OCI-LY1 (cell line): ENCODE measurements around the gene SIGLEC6.

Experiments used
- H2AFZ ChIP-seq: fragments of 200-600 bp; sonication (generic), shearing (Covaris generic); 2 replicates; pipeline ENCODE4 v1.6.0; 2014; ENCODE audit warnings: antibody characterized with exemption, mild to moderate bottlenecking, low read length
- H3F3A ChIP-seq: fragments of 200-600 bp; sonication (generic), shearing (Covaris generic); 2 replicates; pipeline ENCODE4 v1.6.0; 2014; ENCODE audit warnings: mild to moderate bottlenecking, antibody characterized with exemption, low read length, moderate library complexity; ENCODE audit not compliant: insufficient read depth
- H3K27ac ChIP-seq: fragments of 200-600 bp; sonication (generic); 2 replicates; pipeline ENCODE4 v1.5.1; 2014; ENCODE audit warnings: low read length, mixed run types, mild to moderate bottlenecking, low read depth; ENCODE audit not compliant: poor library complexity, severe bottlenecking
- H3K27me3 ChIP-seq: fragments of 200-600 bp; sonication (generic); 2 replicates; pipeline ENCODE4 v1.6.0; 2014; ENCODE audit warnings: antibody characterized with exemption, mild to moderate bottlenecking, low read length, moderate library complexity; ENCODE audit not compliant: insufficient read depth
- H3K36me3 ChIP-seq: fragments of 200-600 bp; sonication (generic); 2 replicates; pipeline ENCODE4 v1.6.1; 2014; ENCODE audit warnings: mild to moderate bottlenecking, antibody characterized with exemption, low read length, moderate library complexity, mixed read lengths; ENCODE audit not compliant: insufficient read depth
- H3K4me1 ChIP-seq: fragments of 200-600 bp; sonication (generic); 2 replicates; pipeline ENCODE4 v1.5.1; 2014; ENCODE audit warnings: mild to moderate bottlenecking, low read length, moderate library complexity; ENCODE audit not compliant: insufficient read depth, severe bottlenecking
- H3K4me2 ChIP-seq: fragments of 200-600 bp; sonication (generic), shearing (Covaris generic); 2 replicates; pipeline ENCODE4 v1.6.1; 2014; ENCODE audit warnings: low read length
- H3K4me3 ChIP-seq: fragments of 200-600 bp; sonication (generic); 2 replicates; pipeline ENCODE4 v1.5.1; 2014; ENCODE audit warnings: low read length, low read depth, mild to moderate bottlenecking, mixed read lengths; ENCODE audit not compliant: poor library complexity, severe bottlenecking
- H3K79me2 ChIP-seq: fragments of 200-600 bp; shearing (Covaris generic); 2 replicates; pipeline ENCODE4 v1.6.1; 2016; ENCODE audit warnings: mixed run types, low read length, mixed read lengths; ENCODE audit not compliant: insufficient read depth
- H3K9ac ChIP-seq: fragments of 200-600 bp; sonication (generic), shearing (Covaris generic); 2 replicates; pipeline ENCODE4 v1.6.1; 2014; ENCODE audit warnings: mild to moderate bottlenecking, low read length, mixed read lengths
- H3K9me2 ChIP-seq: fragments of 200-600 bp; sonication (generic), shearing (Covaris generic); 2 replicates; pipeline ENCODE4 v1.6.1; 2014; ENCODE audit warnings: low read depth, mild to moderate bottlenecking, low read length, mixed read lengths
- H3K9me3 ChIP-seq: fragments of 200-600 bp; shearing (Covaris generic); 2 replicates; pipeline ENCODE4 v1.6.1; 2014; ENCODE audit warnings: low read length, mixed read lengths
- H4K20me1 ChIP-seq: fragments of 200-600 bp; sonication (generic), shearing (Covaris generic); 2 replicates; pipeline ENCODE4 v1.6.0; 2016; ENCODE audit warnings: mild to moderate bottlenecking, low read length; ENCODE audit not compliant: insufficient read depth
- CTCF ChIP-seq: fragments of 200-600 bp; sonication (generic), shearing (Covaris generic); IDR thresholded peaks from 2 replicates; pipeline ENCODE4 v1.5.1; 2017; ENCODE audit warnings: mild to moderate bottlenecking, antibody characterized with exemption, low read length, moderate library complexity, mixed read lengths
- EZH2 ChIP-seq: fragments of 200-600 bp; sonication (generic), shearing (Covaris generic); IDR thresholded peaks from 2 replicates; pipeline ENCODE4 v1.8.0; 2017; ENCODE audit warnings: borderline replicate concordance, mixed run types, mild to moderate bottlenecking, antibody characterized with exemption, low read length, moderate library complexity, mixed read lengths

Gene SIGLEC6

GRCh38 chr19:51488491-51488890 lies 43.0 kb downstream of the SIGLEC6 start:
- H3K36me3 ChIP-seq = no peaks in the 10 kb centered on the region
- no peaks in the 10 kb centered on the region for H3K4me1 ChIP-seq
- no peaks in the 10 kb centered on the region for H3K27me3 ChIP-seq
- H3K9me2 ChIP-seq = no peaks in the 10 kb centered on the region
- H3K9ac ChIP-seq = no peak overlapping the region
- H3K9me3 ChIP-seq = no peaks in the 10 kb centered on the region
- no peak overlapping the region for H2AFZ ChIP-seq
- TF ChIP-seq CTCF (no peak), EZH2 (no peak)
- no peaks in the 10 kb centered on the region for H3F3A ChIP-seq
- no peak overlapping the region for H3K4me2 ChIP-seq
- H3K79me2 ChIP-seq = no peaks in the 10 kb centered on the region
- H3K4me3 ChIP-seq = no peak overlapping the region
- H3K27ac ChIP-seq = no peak overlapping the region
- no peaks in the 10 kb centered on the region for H4K20me1 ChIP-seq

GRCh38 chr19:51485960-51486660 lies 45.4 kb downstream of the SIGLEC6 start:
- no peaks in the 10 kb centered on the region for H3F3A ChIP-seq
- H3K9me2 ChIP-seq = no peaks in the 10 kb centered on the region
- no peaks in the 10 kb centered on the region for H3K27me3 ChIP-seq
- no peaks in the 10 kb centered on the region for H3K4me1 ChIP-seq
- H3K4me3 ChIP-seq = no peak overlapping the region
- H3K27ac ChIP-seq = no peak overlapping the region
- H4K20me1 ChIP-seq = no peaks in the 10 kb centered on the region
- no peak for TF ChIP-seq CTCF
- TF ChIP-seq EZH2 = no peak
- H3K9ac ChIP-seq = no peak overlapping the region
- H3K4me2 ChIP-seq = no peak overlapping the region
- H3K9me3 ChIP-seq = no peaks in the 10 kb centered on the region
- no peaks in the 10 kb centered on the region for H3K79me2 ChIP-seq
- no peaks in the 10 kb centered on the region for H3K36me3 ChIP-seq
- H2AFZ ChIP-seq = no peak overlapping the region

- no peak overlapping the region for H3K27ac ChIP-seq
- TF ChIP-seq EZH2 = no peak
- no peak for TF ChIP-seq CTCF
- H3K4me3 ChIP-seq = no peak overlapping the region
- H4K20me1 ChIP-seq = no peaks in the 10 kb centered on the region
- no peaks in the 10 kb centered on the region for H3K9me3 ChIP-seq
- H3F3A ChIP-seq = no peaks in the 10 kb centered on the region
- no peak overlapping the region for H3K9ac ChIP-seq
- H3K36me3 ChIP-seq = no peaks in the 10 kb centered on the region
- no peaks in the 10 kb centered on the region; the same call in 1 of the 2 replicates for H3K27me3 ChIP-seq
- H3K9me2 ChIP-seq = no peaks in the 10 kb centered on the region
- H3K79me2 ChIP-seq = no peaks in the 10 kb centered on the region
- H3K4me1 ChIP-seq = no peaks in the 10 kb centered on the region
- H3K4me2 ChIP-seq = no peak overlapping the region
- H2AFZ ChIP-seq = no peak overlapping the region
These were observed 50.9 kb downstream of the SIGLEC6 start for GRCh38 chr19:51480590-51480989.
